ENCODE data around the gene ZNF467.

Gene ZNF467

GRCh38 chr7:149719050-149719899, 54.1 kb downstream of the ZNF467 start:
- TF ChIP-seq, protein P1, sequence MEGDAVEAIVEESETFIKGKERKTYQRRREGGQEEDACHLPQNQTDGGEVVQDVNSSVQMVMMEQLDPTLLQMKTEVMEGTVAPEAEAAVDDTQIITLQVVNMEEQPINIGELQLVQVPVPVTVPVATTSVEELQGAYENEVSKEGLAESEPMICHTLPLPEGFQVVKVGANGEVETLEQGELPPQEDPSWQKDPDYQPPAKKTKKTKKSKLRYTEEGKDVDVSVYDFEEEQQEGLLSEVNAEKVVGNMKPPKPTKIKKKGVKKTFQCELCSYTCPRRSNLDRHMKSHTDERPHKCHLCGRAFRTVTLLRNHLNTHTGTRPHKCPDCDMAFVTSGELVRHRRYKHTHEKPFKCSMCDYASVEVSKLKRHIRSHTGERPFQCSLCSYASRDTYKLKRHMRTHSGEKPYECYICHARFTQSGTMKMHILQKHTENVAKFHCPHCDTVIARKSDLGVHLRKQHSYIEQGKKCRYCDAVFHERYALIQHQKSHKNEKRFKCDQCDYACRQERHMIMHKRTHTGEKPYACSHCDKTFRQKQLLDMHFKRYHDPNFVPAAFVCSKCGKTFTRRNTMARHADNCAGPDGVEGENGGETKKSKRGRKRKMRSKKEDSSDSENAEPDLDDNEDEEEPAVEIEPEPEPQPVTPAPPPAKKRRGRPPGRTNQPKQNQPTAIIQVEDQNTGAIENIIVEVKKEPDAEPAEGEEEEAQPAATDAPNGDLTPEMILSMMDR (IDR thresholded peaks at IDR 0.05; ENCODE audit: low read length): no peak
- TF ChIP-seq EZH2 (optimal IDR thresholded peaks at IDR 0.05; ENCODE audit: low read depth, low read length): no peak
- TF ChIP-seq EZH2phosphoT487 (IDR thresholded peaks at IDR 0.05; ENCODE audit: low read length): no peak
- Histone ChIP-seq H3K9me2 (replicated peaks; ENCODE audit: insufficient read depth, low read length) (no peaks in the 10 kb centered on the region), H3F3A (ENCODE audit: insufficient read depth, low read length) (peaks cover 5% of the 10 kb centered on the region), H3K4me3 (ENCODE audit: low read length) (no peak overlapping the region), H3K4me2 (ENCODE audit: low read depth, low read length) (no peak overlapping the region), H3K27me3 (replicated peaks; ENCODE audit: insufficient read depth, low read length) (no peaks in the 10 kb centered on the region), H3K79me2 (ENCODE audit: low read length) (no peaks in the 10 kb centered on the region), H3K4me1 (ENCODE audit: low read length) (0 out of 2 replicates have a peak, but pooled peaks cover under 1% of the 10 kb centered on the region), H4K20me1 (ENCODE audit: insufficient read depth, low read length) (no peaks in the 10 kb centered on the region), H3K9ac (ENCODE audit: low read length) (no peak overlapping the region), H2AFZ (ENCODE audit: low read length) (no peak overlapping the region), H3K27ac (ENCODE audit: low read length) (no peak overlapping the region), H3K9me3 (replicated peaks; ENCODE audit: insufficient read depth, low read length) (no peaks in the 10 kb centered on the region), H3K36me3 (replicated peaks; ENCODE audit: insufficient read depth, low read length) (no peaks in the 10 kb centered on the region)
- DNase-seq: no peak

DNA sequence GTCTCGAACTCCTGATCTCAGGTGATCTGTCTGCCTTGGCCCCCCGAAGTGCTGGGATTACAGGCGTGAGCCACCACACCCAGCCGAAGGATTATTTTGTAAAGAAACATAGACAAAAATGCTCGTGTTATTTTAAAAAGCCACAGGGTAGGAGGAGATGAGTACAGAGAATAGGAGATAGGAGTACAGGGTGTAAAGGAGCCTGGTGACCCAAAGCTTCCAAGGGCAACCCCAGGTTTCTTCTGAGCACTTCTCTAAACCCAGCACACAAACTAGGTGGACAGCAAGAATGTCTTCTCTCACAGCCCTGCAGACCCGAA, 54.7 kb downstream of the ZNF467 start:
- no peak for DNase-seq
- Histone ChIP-seq H3K9me2 (replicated peaks; ENCODE audit: insufficient read depth, low read length) (no peaks in the 10 kb centered on the region), H3K27me3 (replicated peaks; ENCODE audit: insufficient read depth, low read length) (no peaks in the 10 kb centered on the region), H3K4me3 (ENCODE audit: low read length) (no peak overlapping the region), H2AFZ (ENCODE audit: low read length) (no peak overlapping the region), H3F3A (ENCODE audit: insufficient read depth, low read length) (peaks cover 5% of the 10 kb centered on the region), H4K20me1 (ENCODE audit: insufficient read depth, low read length) (no peaks in the 10 kb centered on the region), H3K27ac (ENCODE audit: low read length) (no peak overlapping the region), H3K4me2 (ENCODE audit: low read depth, low read length) (no peak overlapping the region), H3K4me1 (ENCODE audit: low read length) (0 out of 2 replicates have a peak, but pooled peaks cover 3% of the 10 kb centered on the region), H3K9ac (ENCODE audit: low read length) (no peak overlapping the region), H3K9me3 (replicated peaks; ENCODE audit: insufficient read depth, low read length) (no peaks in the 10 kb centered on the region), H3K79me2 (ENCODE audit: low read length) (no peaks in the 10 kb centered on the region), H3K36me3 (replicated peaks; ENCODE audit: insufficient read depth, low read length) (no peaks in the 10 kb centered on the region)
- TF ChIP-seq EZH2phosphoT487 (IDR thresholded peaks at IDR 0.05; ENCODE audit: low read length) (no peak), EZH2 (optimal IDR thresholded peaks at IDR 0.05; ENCODE audit: low read depth, low read length) (no peak)
- TF ChIP-seq, protein P1 (IDR thresholded peaks at IDR 0.05; ENCODE audit: low read length): no peak

DNA sequence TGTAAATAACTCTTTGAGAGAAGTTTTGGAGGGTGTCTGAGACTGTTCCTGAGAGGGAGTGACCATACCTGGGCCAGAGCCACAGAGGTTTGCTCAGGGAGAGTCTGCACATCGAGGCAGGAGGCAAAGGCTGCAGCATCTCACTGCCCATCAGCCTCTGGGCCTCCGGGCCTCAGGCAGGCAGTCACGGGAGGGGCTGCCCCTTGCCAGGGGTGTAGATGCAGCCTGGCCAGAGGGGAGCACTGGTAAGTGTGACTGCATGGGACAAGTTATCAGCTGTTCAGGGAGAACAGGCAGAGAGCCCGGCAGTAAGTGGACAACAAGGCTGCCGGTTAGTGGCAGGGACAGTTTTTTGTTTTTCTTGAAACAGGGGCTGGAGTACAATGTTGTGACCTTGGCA, 55.9 kb downstream of the ZNF467 start:
- no peaks in the 10 kb centered on the region for H3K79me2 ChIP-seq (ENCODE audit: low read length)
- H2AFZ ChIP-seq (ENCODE audit: low read length): no peak overlapping the region
- no peaks in the 10 kb centered on the region; the same call in 1 of the 2 replicates for H3K27me3 ChIP-seq (replicated peaks; ENCODE audit: insufficient read depth, low read length)
- H3K9ac ChIP-seq (ENCODE audit: low read length): no peak overlapping the region
- H4K20me1 ChIP-seq (ENCODE audit: insufficient read depth, low read length): no peaks in the 10 kb centered on the region
- peaks cover 5% of the 10 kb centered on the region for H3F3A ChIP-seq (ENCODE audit: insufficient read depth, low read length)
- no peak overlapping the region for H3K4me2 ChIP-seq (ENCODE audit: low read depth, low read length)
- 0 out of 2 replicates have a peak, but pooled peaks cover 3% of the 10 kb centered on the region for H3K4me1 ChIP-seq (ENCODE audit: low read length)
- H3K4me3 ChIP-seq (ENCODE audit: low read length): no peak overlapping the region
- H3K9me2 ChIP-seq (replicated peaks; ENCODE audit: insufficient read depth, low read length): no peaks in the 10 kb centered on the region
- DNase-seq: no peak
- H3K27ac ChIP-seq (ENCODE audit: low read length): no peak overlapping the region
- TF ChIP-seq EZH2phosphoT487 (IDR thresholded peaks at IDR 0.05; ENCODE audit: low read length): no peak
- TF ChIP-seq, protein P1 (IDR thresholded peaks at IDR 0.05; ENCODE audit: low read length): no peak
- TF ChIP-seq EZH2 (optimal IDR thresholded peaks at IDR 0.05; ENCODE audit: low read depth, low read length): no peak
- no peaks in the 10 kb centered on the region for H3K9me3 ChIP-seq (replicated peaks; ENCODE audit: insufficient read depth, low read length)
- H3K36me3 ChIP-seq (replicated peaks; ENCODE audit: insufficient read depth, low read length): no peaks in the 10 kb centered on the region
